WTC11 (cell line): ENCODE results near the gene VILL. TPM values are rescaled to one million over a fixed set of nuclear protein-coding genes. Genes with fewer than 3 reads are reported as not detected.

Source experiments
- ATAC-seq: fragments of 200-7000 bp; cut with Tn5 transposase; 2 replicates; pipeline ENCODE4 v1.10.0; 2021; ENCODE audit warnings: mild to moderate bottlenecking, moderate library complexity
- CTCF ChIA-PET: fragments of 300-600 bp; sonication (Branson Sonifier 250); formaldehyde crosslinking; loops from one replicate; lab custom pipeline; 2021; ENCODE audit warnings: antibody characterized with exemption; lab: Charles Lee
- POLR2A ChIA-PET: fragments of 350-600 bp; sonication (Branson Sonifier 250); formaldehyde crosslinking; loops from one replicate; lab custom pipeline; 2021; ENCODE audit warnings: antibody characterized with exemption; lab: Charles Lee
- DNase-seq: peaks from one replicate; pipeline ENCODE4 v3.0.0; 2021; ENCODE audit warnings: low spot score
- H3K27ac Mint-ChIP-seq: 2 replicates; pipeline ENCODE4 v1.8.0; 2021; ENCODE audit warnings: mixed read lengths
- H3K27me3 Mint-ChIP-seq: 2 replicates; pipeline ENCODE4 v1.8.0; 2021; ENCODE audit warnings: low read depth, mild to moderate bottlenecking, moderate library complexity, mixed read lengths
- H3K36me3 Mint-ChIP-seq: 2 replicates; pipeline ENCODE4 v1.8.0; 2021; ENCODE audit warnings: mixed read lengths
- H3K4me1 Mint-ChIP-seq: 2 replicates; pipeline ENCODE4 v1.8.0; 2022; ENCODE audit warnings: mixed read lengths
- H3K4me3 Mint-ChIP-seq: 2 replicates; pipeline ENCODE4 v1.8.0; 2021; ENCODE audit warnings: mild to moderate bottlenecking, moderate library complexity, mixed read lengths
- H3K9me3 Mint-ChIP-seq: 2 replicates; pipeline ENCODE4 v1.8.0; 2021; ENCODE audit warnings: mixed read lengths
- CREB1 ChIP-seq: sonication (generic); formaldehyde crosslinking; IDR thresholded peaks from 2 replicates; pipeline ENCODE4 v1.8.0; 2023; ENCODE audit warnings: mild to moderate bottlenecking, missing genetic modification reagents
- CREM ChIP-seq: sonication (generic); formaldehyde crosslinking; IDR thresholded peaks from 2 replicates; pipeline ENCODE4 v1.8.1; 2022; ENCODE audit warnings: mild to moderate bottlenecking, missing genetic modification reagents, moderate library complexity
- E2F4 ChIP-seq: sonication (generic); formaldehyde crosslinking; IDR thresholded peaks from 2 replicates; pipeline ENCODE4 v1.8.1; 2022; ENCODE audit warnings: low read depth, mild to moderate bottlenecking, moderate library complexity, missing genetic modification reagents, borderline replicate concordance
- EMX1 ChIP-seq: fragments of 250-450 bp; sonication (Bioruptor Pico); IDR thresholded peaks from 2 replicates; pipeline ENCODE4 v1.8.0; 2021; ENCODE audit warnings: mild to moderate bottlenecking
- ESRRA ChIP-seq: sonication (generic); formaldehyde crosslinking; IDR thresholded peaks from 2 replicates; pipeline ENCODE4 v1.8.1; 2022; ENCODE audit warnings: mild to moderate bottlenecking, missing genetic modification reagents, borderline replicate concordance
- FOXJ3 ChIP-seq: sonication (generic); formaldehyde crosslinking; IDR thresholded peaks from 2 replicates; pipeline ENCODE4 v1.9.0; 2021; ENCODE audit warnings: missing genetic modification reagents, mild to moderate bottlenecking, borderline replicate concordance
- KAT7 ChIP-seq: sonication (generic); formaldehyde crosslinking; IDR thresholded peaks from 2 replicates; pipeline ENCODE4 v1.8.1; 2023; ENCODE audit warnings: missing genetic modification reagents, mild to moderate bottlenecking, borderline replicate concordance
- MXD4 ChIP-seq: fragments of 250-450 bp; sonication (Bioruptor Pico); IDR thresholded peaks from 2 replicates; pipeline ENCODE4 v1.8.0; 2021; ENCODE audit warnings: mild to moderate bottlenecking, moderate library complexity, borderline replicate concordance
- NFE2L1 ChIP-seq: sonication (generic); formaldehyde crosslinking; IDR thresholded peaks from 2 replicates; pipeline ENCODE4 v1.8.1; 2023; ENCODE audit warnings: missing genetic modification reagents
- OVOL2 ChIP-seq: fragments of 250-450 bp; sonication (Bioruptor Pico); IDR thresholded peaks from 2 replicates; pipeline ENCODE4 v1.9.0; 2021; ENCODE audit warnings: mild to moderate bottlenecking, borderline replicate concordance
- TEAD1 ChIP-seq: sonication (generic); formaldehyde crosslinking; IDR thresholded peaks from 2 replicates; pipeline ENCODE4 v1.8.0; 2022; ENCODE audit warnings: mild to moderate bottlenecking, missing genetic modification reagents
- ZNF121 ChIP-seq: sonication (generic); formaldehyde crosslinking; IDR thresholded peaks from 2 replicates; pipeline ENCODE4 v1.8.0; 2023; ENCODE audit warnings: missing genetic modification reagents
- ZNF281 ChIP-seq: sonication (generic); formaldehyde crosslinking; IDR thresholded peaks from 2 replicates; pipeline ENCODE4 v1.8.0; 2023; ENCODE audit warnings: mild to moderate bottlenecking, missing genetic modification reagents
- ZNF317 ChIP-seq: sonication (generic); formaldehyde crosslinking; IDR thresholded peaks from 2 replicates; pipeline ENCODE4 v1.8.1; 2023; ENCODE audit warnings: low read depth, mild to moderate bottlenecking, moderate library complexity, missing genetic modification reagents, borderline replicate concordance
- ZNF396 ChIP-seq: fragments of 250-450 bp; sonication (Bioruptor Pico); IDR thresholded peaks from 2 replicates; pipeline ENCODE4 v1.8.0; 2021; ENCODE audit warnings: mild to moderate bottlenecking, moderate library complexity, borderline replicate concordance
- ZNF671 ChIP-seq: fragments of 250-450 bp; sonication (Bioruptor Pico); IDR thresholded peaks from 2 replicates; pipeline ENCODE4 v1.8.0; 2021; ENCODE audit warnings: mild to moderate bottlenecking
- ZSCAN18 ChIP-seq: fragments of 250-450 bp; sonication (Bioruptor Pico); IDR thresholded peaks from 2 replicates; pipeline ENCODE4 v2.1.2; 2022; ENCODE audit warnings: mild to moderate bottlenecking, moderate library complexity
- total RNA-seq: library from RNA; stranded (reverse); gene quantifications from 3 replicates; pipeline ENCODE4 v1.2.3, GENCODE V29; 2021
- TF ChIP-seq, protein P1 (sequence below): fragments of 250-450 bp; sonication (Bioruptor Pico); conservative IDR thresholded peaks from 2 replicates; pipeline ENCODE4 v1.9.0; 2021; ENCODE audit warnings: mild to moderate bottlenecking
- TF ChIP-seq, protein P2 (sequence below): sonication (generic); formaldehyde crosslinking; IDR thresholded peaks from 2 replicates; pipeline ENCODE4 v1.8.0; 2022; ENCODE audit warnings: mild to moderate bottlenecking, missing genetic modification reagents

Gene VILL
- total RNA-seq, 1 experiment from 2014 or later, result 4.7 TPM

DNA sequence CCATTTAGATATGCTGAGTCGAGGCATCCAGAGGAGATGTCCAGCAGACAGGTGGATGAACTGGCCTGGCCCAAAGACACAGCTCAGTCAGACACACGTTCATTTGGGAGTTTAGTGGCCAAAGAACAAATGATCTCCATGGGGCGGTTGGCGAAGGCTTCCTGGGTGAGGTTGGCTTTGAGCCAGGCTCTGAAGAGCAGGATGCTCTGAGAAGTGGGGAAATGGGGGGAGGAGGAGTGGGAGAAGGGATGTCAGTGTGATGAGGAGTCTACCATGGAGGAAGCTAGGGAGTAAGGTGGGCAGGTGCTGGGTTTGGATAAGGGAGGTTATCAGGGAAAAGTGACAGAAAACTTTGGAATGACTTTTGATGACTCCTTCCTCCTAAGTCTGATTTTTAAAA lies 47.5 kb upstream of the VILL start:
- H3K4me3 Mint-ChIP-seq, result no peak overlapping the region
- CTCF ChIA-PET, result interaction anchor here (0.8 to 1.2 kb wide), 2 partner anchors 13 to 24 kb away, joined by 3 read pairs; no protein-coding TSS in a partner anchor

More for the DNA sequence above, 47.5 kb upstream of the VILL start:
- DNase-seq (no peak), ATAC-seq (no peak)
- H3K4me1 Mint-ChIP-seq, result peaks cover 20% of the 10 kb centered on the region
- no peaks in the 10 kb centered on the region for H3K36me3 Mint-ChIP-seq
- POLR2A ChIA-PET, result no interaction called here
- H3K27ac Mint-ChIP-seq, result no peak overlapping the region
- TF ChIP-seq OVOL2 (CRISPR knock-in tag) (no peak), ZNF396 (CRISPR knock-in tag) (no peak), CREB1 (CRISPR knock-in tag) (no peak), ESRRA (CRISPR knock-in tag) (no peak), FOXJ3 (CRISPR knock-in tag) (no peak), ZNF121 (CRISPR knock-in tag) (no peak), MXD4 (CRISPR knock-in tag) (no peak), ZNF317 (no peak), ZNF281 (CRISPR knock-in tag) (no peak), ZSCAN18 (CRISPR knock-in tag) (no peak), EMX1 (CRISPR knock-in tag) (no peak), E2F4 (CRISPR knock-in tag) (no peak), TEAD1 (CRISPR knock-in tag) (no peak), KAT7 (CRISPR knock-in tag) (no peak), ZNF671 (CRISPR knock-in tag) (no peak), NFE2L1 (CRISPR knock-in tag) (no peak), CREM (CRISPR knock-in tag) (no peak)
- TF ChIP-seq, protein P1, sequence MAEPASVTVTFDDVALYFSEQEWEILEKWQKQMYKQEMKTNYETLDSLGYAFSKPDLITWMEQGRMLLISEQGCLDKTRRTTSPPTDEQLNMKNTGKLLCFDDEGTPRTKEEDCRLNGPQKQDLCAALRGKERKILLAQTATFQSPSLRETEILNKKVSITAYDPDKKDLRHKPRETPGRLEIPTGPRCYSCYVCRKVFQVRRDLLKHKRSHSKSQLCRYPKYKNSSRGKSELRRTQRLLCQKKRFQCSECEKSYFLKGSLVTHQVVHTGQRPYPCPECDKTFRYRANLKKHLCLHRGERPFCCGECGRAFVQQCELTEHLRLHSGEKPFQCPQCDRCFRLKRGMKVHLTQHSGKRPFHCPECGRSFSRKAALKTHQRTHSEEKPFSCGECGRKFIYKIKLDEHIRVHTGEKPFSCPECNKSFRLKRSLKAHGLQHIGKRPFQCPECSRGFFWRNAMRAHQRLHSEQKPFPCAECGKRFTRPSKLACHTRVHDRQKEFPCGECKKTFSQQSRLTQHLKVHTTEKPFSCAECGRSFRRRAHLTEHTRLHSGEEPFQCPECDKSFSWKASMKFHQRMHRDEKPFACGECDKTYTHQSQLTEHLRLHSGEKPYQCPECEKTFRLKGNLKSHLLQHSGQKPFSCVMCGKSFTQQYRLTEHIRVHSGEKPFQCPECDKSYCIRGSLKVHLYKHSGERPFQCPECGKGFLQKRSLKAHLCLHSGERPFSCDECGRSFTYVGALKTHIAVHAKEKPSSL (CRISPR knock-in tag), result no peak
- TF ChIP-seq, protein P2, sequence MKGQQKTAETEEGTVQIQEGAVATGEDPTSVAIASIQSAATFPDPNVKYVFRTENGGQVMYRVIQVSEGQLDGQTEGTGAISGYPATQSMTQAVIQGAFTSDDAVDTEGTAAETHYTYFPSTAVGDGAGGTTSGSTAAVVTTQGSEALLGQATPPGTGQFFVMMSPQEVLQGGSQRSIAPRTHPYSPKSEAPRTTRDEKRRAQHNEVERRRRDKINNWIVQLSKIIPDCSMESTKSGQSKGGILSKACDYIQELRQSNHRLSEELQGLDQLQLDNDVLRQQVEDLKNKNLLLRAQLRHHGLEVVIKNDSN, result no peak
- H3K27me3 Mint-ChIP-seq, result no peaks in the 10 kb centered on the region
- no peaks in the 10 kb centered on the region for H3K9me3 Mint-ChIP-seq
